Endothelial cell of umbilical vein (primary cell): ENCODE data around the gene LGR6. TPM values are rescaled to one million over a fixed set of nuclear protein-coding genes. Genes with fewer than 3 reads are reported as not detected.

Experiments used
- BruUV-seq: library from RNA; stranded (reverse); fragments of 400-500 nt; replicated peaks from 2 replicates; lab custom pipeline; 2021; lab: Mats Ljungman, UMichigan
- CTCF ChIA-PET: fragments of 300-600, 350-600 bp; sonication (Branson Sonifier 250); formaldehyde crosslinking; loops from one replicate; lab custom pipeline; 2021; ENCODE audit warnings: antibody characterized with exemption, inconsistent platforms; lab: Charles Lee
- POLR2A ChIA-PET: fragments of 300-600, 350-600 bp; sonication (Branson Sonifier 250); formaldehyde crosslinking; loops from one replicate; lab custom pipeline; 2021; ENCODE audit warnings: antibody characterized with exemption, inconsistent platforms; lab: Charles Lee
- DNase-seq: peaks from one replicate; pipeline ENCODE4 v3.0.0-alpha.2; 2011; ENCODE audit warnings: low read depth, low spot score
- FAIRE-seq: peaks from 2 replicates; lab custom pipeline; 2011; peaks lifted over from hg19 to GRCh38; lab: Jason Lieb, UNC
- H2AFZ ChIP-seq: 2 replicates; pipeline ENCODE4 v1.6.0; 2012; ENCODE audit warnings: low read depth, low read length, control low read depth, inconsistent platforms
- H3K27ac ChIP-seq: 2 replicates; pipeline ENCODE4 v1.5.1; 2011; ENCODE audit warnings: low read depth, mild to moderate bottlenecking, control low read depth, low read length, moderate library complexity; ENCODE audit not compliant: insufficient read depth
- H3K27me3 ChIP-seq, 2 experiments: 2 replicates each; pipeline versions ENCODE4 v1.6.0 to v1.6.1; 2011; ENCODE audit warnings: low read length in 2 of 2, mixed read lengths in 1 of 2; ENCODE audit not compliant: control insufficient read depth in 2 of 2, insufficient read depth in 2 of 2
- H3K36me3 ChIP-seq, 2 experiments: 2 replicates in 1 of 2; 3 replicates in 1 of 2; pipeline ENCODE4 v1.5.1; 2011; ENCODE audit warnings: low read length in 2 of 2, mild to moderate bottlenecking in 1 of 2, moderate library complexity in 1 of 2; ENCODE audit not compliant: control insufficient read depth in 2 of 2, insufficient read depth in 2 of 2; ENCODE audit errors: extremely low read depth in 1 of 2
- H3K4me1 ChIP-seq: 3 replicates; pipeline ENCODE4 v1.5.1; 2011; ENCODE audit warnings: mild to moderate bottlenecking, low read length; ENCODE audit not compliant: control insufficient read depth, insufficient read depth; ENCODE audit errors: extremely low read depth
- H3K4me2 ChIP-seq: 2 replicates; pipeline ENCODE4 v1.6.1; 2011; ENCODE audit warnings: low read length, control low read depth, mixed read lengths; ENCODE audit not compliant: insufficient read depth
- H3K4me3 ChIP-seq, 3 experiments: fragments of 200-600 bp in 1 of 3; sonication (generic), shearing (Covaris generic) in 1 of 3; replicated peaks in 1 of 3; 2 replicates each; pipeline ENCODE4 v1.5.1; 2011 to 2016; ENCODE audit warnings: control low read depth in 3 of 3, low read length in 3 of 3, mild to moderate bottlenecking in 2 of 3, inconsistent platforms in 1 of 3, low read depth in 1 of 3, moderate library complexity in 1 of 3; ENCODE audit not compliant: insufficient read depth in 1 of 3
- H3K79me2 ChIP-seq: 2 replicates; pipeline ENCODE4 v1.6.0; 2012; ENCODE audit warnings: low read length, inconsistent platforms; ENCODE audit not compliant: control insufficient read depth, insufficient read depth
- H3K9ac ChIP-seq: replicated peaks from 2 replicates; pipeline ENCODE3; 2011; ENCODE audit warnings: low read length, control low read depth; ENCODE audit not compliant: insufficient read depth; ENCODE audit errors: extremely low read depth
- H3K9me1 ChIP-seq: replicated peaks from 3 replicates; pipeline ENCODE4 v1.6.0; 2011; ENCODE audit warnings: mild to moderate bottlenecking, low read length; ENCODE audit not compliant: control insufficient read depth, insufficient read depth; ENCODE audit errors: extremely low read depth
- H3K9me3 ChIP-seq: replicated peaks from 2 replicates; pipeline ENCODE4 v1.5.1; 2012; ENCODE audit warnings: low read length, inconsistent platforms; ENCODE audit not compliant: control insufficient read depth, insufficient read depth
- H4K20me1 ChIP-seq: replicated peaks from 2 replicates; pipeline ENCODE3; 2011; ENCODE audit warnings: mild to moderate bottlenecking, low read length; ENCODE audit not compliant: control insufficient read depth, insufficient read depth; ENCODE audit errors: extremely low read depth
- EZH2 ChIP-seq: IDR thresholded peaks from 2 replicates; pipeline ENCODE4 v1.6.1; 2012; ENCODE audit warnings: borderline replicate concordance, low read depth, mild to moderate bottlenecking, moderate library complexity, low read length, inconsistent platforms; ENCODE audit not compliant: severe bottlenecking
- FOS ChIP-seq: IDR thresholded peaks from 2 replicates; pipeline ENCODE4 v1.6.1; 2011; ENCODE audit warnings: mild to moderate bottlenecking, low read length, moderate library complexity, borderline replicate concordance; ENCODE audit not compliant: insufficient read depth
- GATA2 ChIP-seq: IDR thresholded peaks from 2 replicates; pipeline ENCODE4 v1.7.0; 2011; ENCODE audit warnings: low read depth, mild to moderate bottlenecking, moderate library complexity, mixed read lengths, low read length; ENCODE audit not compliant: insufficient read length, insufficient read depth
- JUN ChIP-seq: IDR thresholded peaks from 2 replicates; pipeline ENCODE4 v1.6.1; 2011; ENCODE audit warnings: borderline replicate concordance, low read depth; ENCODE audit not compliant: insufficient read length, insufficient read depth
- MAX ChIP-seq: IDR thresholded peaks from 2 replicates; pipeline ENCODE4 v1.6.1; 2011; ENCODE audit not compliant: insufficient read depth, insufficient read length
- MYC ChIP-seq: IDR thresholded peaks from one replicate; pipeline ENCODE4 v1.6.1; 2011; ENCODE audit warnings: mild to moderate bottlenecking, low read depth, low read length
- POLR2A ChIP-seq: IDR thresholded peaks from 2 replicates; pipeline ENCODE4 v1.6.1; 2012; ENCODE audit warnings: low read depth, mild to moderate bottlenecking, control low read depth, low read length
- POLR2AphosphoS5 ChIP-seq: IDR thresholded peaks from 2 replicates; pipeline ENCODE4 v1.6.1; 2012; ENCODE audit warnings: low read depth, mild to moderate bottlenecking, control low read depth, low read length, moderate library complexity; ENCODE audit not compliant: insufficient read depth
- dilution Hi-C: fragments of 300-500 bp; cut with MboI; formaldehyde crosslinking; loops from one replicate; pipeline ENCODE4 v1.15.0; 2019; ENCODE audit warnings: low sequenced_read_pairs; ENCODE audit not compliant: extremely low pct_ligation_motif_present
- intact Hi-C: fragments of 100-400 bp; cut with micrococcal nuclease; formaldehyde crosslinking; loops from one replicate; pipeline ENCODE4 v1.10.0; 2022
- polyA plus RNA-seq, 4 experiments: library from polyadenylated mRNA; depleted of rRNA in 3 of 4; stranded (reverse) in 3 of 4; unstranded in 1 of 4; fragments of >200 nt; gene quantifications; 2 replicates each; pipeline versions ENCODE4 v1.2.1 to v1.2.3, GENCODE V29; 2011 to 2012; ENCODE audit warnings: missing spikeins in 1 of 4
- total RNA-seq: library from RNA; stranded (reverse); gene quantifications from 2 replicates; pipeline ENCODE4 v1.2.3, GENCODE V29; 2021
- TF ChIP-seq, protein P1 (sequence below), 2 donors: IDR thresholded peaks; 1 replicate in 1 of 2; 2 replicates in 1 of 2; pipeline ENCODE4 v1.5.1; 2011; ENCODE audit warnings: low read length in 2 of 2, mild to moderate bottlenecking in 2 of 2, moderate library complexity in 2 of 2, control low read depth in 1 of 2, inconsistent platforms in 1 of 2, low read depth in 1 of 2; ENCODE audit not compliant: insufficient read depth in 1 of 2; ENCODE audit errors: extremely low read depth in 1 of 2

The LGR6 gene
- total and polyA plus RNA-seq, 2 donors (not counting 3 experiments of a cell fraction or from before 2014, with no cell fraction given), result not detected

GRCh38 chr1:202201971-202202370 is 8.4 kb downstream of the LGR6 start:
- H3K4me2 ChIP-seq, result no peak overlapping the region
- no TSS peak for BruUV-seq
- no peaks in the 10 kb centered on the region for H3K9me3 ChIP-seq
- no peaks in the 10 kb centered on the region for H4K20me1 ChIP-seq
- H2AFZ ChIP-seq, result no peak overlapping the region
- no peaks in the 10 kb centered on the region for H3K9me1 ChIP-seq
- H3K4me3 ChIP-seq, result no peak overlapping the region
- dilution Hi-C loops (loop anchor here (25.0 kb wide), 1 partner anchor 110 kb away; no protein-coding TSS in a partner anchor), intact Hi-C loops (no loop called here)
- H3K36me3 ChIP-seq, result no peaks in the 10 kb centered on the region
- FAIRE-seq (no peak), DNase-seq (no peak)
- H3K27me3 ChIP-seq, result peaks cover 9 to 21% of the 10 kb centered on the region in 2 experiments
- TF ChIP-seq POLR2A (no peak), FOS (no peak), EZH2 (no peak), GATA2 (no peak), MYC (no peak), POLR2AphosphoS5 (no peak), MAX (no peak), JUN (no peak)
- TF ChIP-seq, protein P1, sequence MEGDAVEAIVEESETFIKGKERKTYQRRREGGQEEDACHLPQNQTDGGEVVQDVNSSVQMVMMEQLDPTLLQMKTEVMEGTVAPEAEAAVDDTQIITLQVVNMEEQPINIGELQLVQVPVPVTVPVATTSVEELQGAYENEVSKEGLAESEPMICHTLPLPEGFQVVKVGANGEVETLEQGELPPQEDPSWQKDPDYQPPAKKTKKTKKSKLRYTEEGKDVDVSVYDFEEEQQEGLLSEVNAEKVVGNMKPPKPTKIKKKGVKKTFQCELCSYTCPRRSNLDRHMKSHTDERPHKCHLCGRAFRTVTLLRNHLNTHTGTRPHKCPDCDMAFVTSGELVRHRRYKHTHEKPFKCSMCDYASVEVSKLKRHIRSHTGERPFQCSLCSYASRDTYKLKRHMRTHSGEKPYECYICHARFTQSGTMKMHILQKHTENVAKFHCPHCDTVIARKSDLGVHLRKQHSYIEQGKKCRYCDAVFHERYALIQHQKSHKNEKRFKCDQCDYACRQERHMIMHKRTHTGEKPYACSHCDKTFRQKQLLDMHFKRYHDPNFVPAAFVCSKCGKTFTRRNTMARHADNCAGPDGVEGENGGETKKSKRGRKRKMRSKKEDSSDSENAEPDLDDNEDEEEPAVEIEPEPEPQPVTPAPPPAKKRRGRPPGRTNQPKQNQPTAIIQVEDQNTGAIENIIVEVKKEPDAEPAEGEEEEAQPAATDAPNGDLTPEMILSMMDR (IDR thresholded peaks at IDR 0.05; ENCODE audit: extremely low read depth in 1 of 2, insufficient read depth in 1 of 2, low read depth in 1 of 2, low read length in 2 of 2), result no peak
- H3K4me1 ChIP-seq, result no peaks in the 10 kb centered on the region
- no peaks in the 10 kb centered on the region for H3K79me2 ChIP-seq
- CTCF ChIA-PET, result interaction anchor here (1.1 to 4.9 kb wide), 3 partner anchors 8 to 12 kb away, joined by 3 to 24 read pairs (median 5); partner anchors contain the start of gene LGR6
- POLR2A ChIA-PET, result no interaction called here
- no peak overlapping the region for H3K9ac ChIP-seq
- H3K27ac ChIP-seq, result no peak overlapping the region
